HG03571 (cell line): ENCODE data around the gene STEAP4.

ENCODE experiments used
- ATAC-seq: cut with Tn5 transposase; IDR thresholded peaks from one replicate; pipeline ENCODE4 v1.9.1; 2021; ENCODE audit not compliant: unreplicated experiment

Gene STEAP4

GRCh38 chr7:88306590-88307048 is at the start of gene STEAP4:
Gene STEAP4 (minus strand): TSS chr7:88306894. CDS start chr7:88284269, 22,625 bp downstream.
- no peak for ATAC-seq

GRCh38 chr7:88355011-88355410 is 48.3 kb upstream of the STEAP4 start:
- no peak for ATAC-seq

GRCh38 chr7:88350118-88350517 is 43.4 kb upstream of the STEAP4 start:
- ATAC-seq, result no peak

- ATAC-seq, result no peak
Measured at GRCh38 chr7:88347517-88347916, 40.8 kb upstream of the STEAP4 start.

GRCh38 chr7:88347090-88347489 is 40.4 kb upstream of the STEAP4 start:
- no peak for ATAC-seq

GRCh38 chr7:88346357-88346756 is 39.7 kb upstream of the STEAP4 start:
- ATAC-seq, result no peak

GRCh38 chr7:88344956-88345832 is 38.5 kb upstream of the STEAP4 start:
- peak; percentile 66 for ATAC-seq

GRCh38 chr7:88344271-88344670 is 37.6 kb upstream of the STEAP4 start:
- no peak for ATAC-seq

- no peak for ATAC-seq
Measured at GRCh38 chr7:88339195-88339922, 32.7 kb upstream of the STEAP4 start.

GRCh38 chr7:88338503-88338902 is 31.8 kb upstream of the STEAP4 start:
- ATAC-seq, result no peak

- ATAC-seq, result no peak
Measured at GRCh38 chr7:88337572-88337971, 30.9 kb upstream of the STEAP4 start.

- no peak for ATAC-seq
Measured at GRCh38 chr7:88331322-88331721, 24.6 kb upstream of the STEAP4 start.

- ATAC-seq, result no peak
Measured at GRCh38 chr7:88329532-88330463, 23.1 kb upstream of the STEAP4 start.

GRCh38 chr7:88328787-88329186 is 22.1 kb upstream of the STEAP4 start:
- no peak for ATAC-seq

- no peak for ATAC-seq
Measured at GRCh38 chr7:88324699-88325098, 18.0 kb upstream of the STEAP4 start.

GRCh38 chr7:88322151-88322550 is 15.5 kb upstream of the STEAP4 start:
- no peak for ATAC-seq

- ATAC-seq, result no peak
Measured at GRCh38 chr7:88321694-88322093, 15.0 kb upstream of the STEAP4 start.

GRCh38 chr7:88318196-88318595 is 11.5 kb upstream of the STEAP4 start:
- ATAC-seq, result no peak

GRCh38 chr7:88317422-88317821 is 10.7 kb upstream of the STEAP4 start:
- no peak for ATAC-seq

GRCh38 chr7:88316456-88316855 is 9.8 kb upstream of the STEAP4 start:
- no peak for ATAC-seq

GRCh38 chr7:88315522-88315921 is 8.8 kb upstream of the STEAP4 start:
- ATAC-seq, result no peak
